HS-27A (cell line): ENCODE measurements around the gene ZNF385D.
A peak's percentile ranks its signal among the peaks of the same experiment; 100 is the strongest.

ENCODE experiments used
- DNase-seq: peaks from one replicate; pipeline ENCODE4 v3.0.0-alpha.2; 2012; ENCODE audit warnings: low read depth, missing footprints

Gene ZNF385D

GRCh38 chr3:21750831-21751391 is at the start of gene ZNF385D:
TSS of gene ZNF385D (minus strand) at chr3:21751210. CDS start at chr3:21750916, 294 bp downstream.
- no peak for DNase-seq

- no peak for DNase-seq
Measured at GRCh38 chr3:21798356-21799088, 47.5 kb upstream of the ZNF385D start.

- DNase-seq, result no peak
Measured at GRCh38 chr3:21795921-21796320, 44.9 kb upstream of the ZNF385D start.

GRCh38 chr3:21795152-21795837 is 44.3 kb upstream of the ZNF385D start:
- no peak for DNase-seq

GRCh38 chr3:21794291-21794690 is 43.3 kb upstream of the ZNF385D start:
- no peak for DNase-seq

GRCh38 chr3:21792176-21792575 is 41.2 kb upstream of the ZNF385D start:
- DNase-seq, result no peak

- DNase-seq, result no peak
Measured at GRCh38 chr3:21791356-21791755, 40.3 kb upstream of the ZNF385D start.

- no peak for DNase-seq
Measured at GRCh38 chr3:21790466-21790865, 39.5 kb upstream of the ZNF385D start.

GRCh38 chr3:21789730-21790129 is 38.7 kb upstream of the ZNF385D start:
- no peak for DNase-seq

GRCh38 chr3:21786438-21786797 is 35.4 kb upstream of the ZNF385D start:
- no peak for DNase-seq

- no peak for DNase-seq
Measured at GRCh38 chr3:21785765-21786437, 34.9 kb upstream of the ZNF385D start.

- DNase-seq, result no peak
Measured at GRCh38 chr3:21783839-21784238, 32.8 kb upstream of the ZNF385D start.

- DNase-seq, result peak; percentile 17
Measured at GRCh38 chr3:21781355-21781754, 30.3 kb upstream of the ZNF385D start.

GRCh38 chr3:21779909-21780308 is 28.9 kb upstream of the ZNF385D start:
- DNase-seq, result no peak

- DNase-seq, result no peak
Measured at GRCh38 chr3:21778715-21779114, 27.7 kb upstream of the ZNF385D start.

- no peak for DNase-seq
Measured at GRCh38 chr3:21777821-21778220, 26.8 kb upstream of the ZNF385D start.

GRCh38 chr3:21766002-21766401 is 15.0 kb upstream of the ZNF385D start:
- no peak for DNase-seq

GRCh38 chr3:21755896-21756295 is 4.9 kb upstream of the ZNF385D start:
- DNase-seq, result no peak

GRCh38 chr3:21754839-21755238 is 3.8 kb upstream of the ZNF385D start:
- DNase-seq, result no peak

GRCh38 chr3:21752749-21753347 is 1.8 kb upstream of the ZNF385D start:
- no peak for DNase-seq

- no peak for DNase-seq
Measured at GRCh38 chr3:21751886-21752285, 876 bp upstream of the ZNF385D start.

GRCh38 chr3:21750080-21750696 is 822 bp downstream of the ZNF385D start:
- DNase-seq, result no peak
